Measurements from ENCODE around the gene AMFR.

- TF ChIP-seq CTCF (IDR thresholded peaks at IDR 0.05), result no peak
- TF ChIP-seq POLR2A (IDR thresholded peaks at IDR 0.05), result no peak
Observed at GRCh38 chr16:56337858-56338325, 87.5 kb downstream of the AMFR start.
